ENCODE results near the gene CCDC40. TPM values are rescaled to one million over a fixed set of nuclear protein-coding genes. Genes with fewer than 3 reads are reported as not detected.

CCDC40 gene
- total and polyA plus RNA-seq, 2 donors (not counting 1 experiment from before 2014, with no cell fraction given), result 0.63 to 3.2 TPM

DNA sequence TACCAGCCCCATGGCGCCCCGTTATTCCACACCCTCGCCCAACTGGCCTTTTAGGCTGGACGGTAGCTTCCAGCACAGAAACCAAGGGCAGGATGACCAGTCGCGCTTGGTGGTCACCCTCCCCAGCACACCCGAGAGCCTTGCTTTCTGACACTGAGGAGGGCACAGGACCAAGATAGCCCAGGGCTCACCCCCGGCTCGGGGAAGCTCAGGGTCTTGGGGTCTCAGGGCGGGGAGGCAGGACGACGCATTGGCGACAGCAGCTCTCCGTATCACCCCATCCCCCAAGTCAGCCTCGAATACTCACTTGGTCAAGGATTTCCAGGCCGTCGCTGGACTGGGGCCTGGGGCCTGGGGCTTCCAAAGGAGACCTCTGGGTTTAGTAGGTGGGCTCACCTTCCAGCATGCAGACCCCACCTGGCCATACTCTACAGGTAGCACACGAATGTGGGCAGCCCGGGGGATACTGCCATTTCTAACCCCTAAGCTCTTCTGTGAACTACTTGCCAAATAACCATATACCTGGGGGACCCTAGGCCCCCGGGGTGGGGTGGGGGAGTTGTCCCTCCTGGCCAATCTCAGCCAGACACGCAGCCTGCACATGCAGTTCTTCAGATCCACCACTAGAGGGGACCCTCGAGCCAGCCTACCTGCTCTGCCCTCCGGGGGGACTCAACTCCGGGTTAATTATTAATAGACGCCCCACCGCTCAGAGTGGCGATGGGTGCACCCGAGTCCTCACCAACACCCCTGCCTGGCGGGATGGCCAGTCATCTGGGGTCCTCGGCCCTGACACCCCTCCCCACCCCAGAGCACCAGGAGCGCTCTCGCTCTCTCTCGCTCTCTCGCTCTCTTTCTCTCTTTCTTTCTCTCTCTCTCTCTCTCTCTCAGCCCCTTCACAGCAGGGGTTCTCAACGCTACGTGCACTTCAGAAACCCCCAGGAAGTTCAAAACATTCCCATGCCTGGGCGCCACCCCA is 30.8 kb upstream of the CCDC40 start:
- 48% methylated on average over 24 of the region's 37 CpGs for WGBS (ENCODE audit: insufficient coverage)
- Mint-ChIP-seq H3K27me3 (no peaks in the 10 kb centered on the region), H3K4me1 (peaks cover 9% of the 10 kb centered on the region), H3K9me3 (ENCODE audit: insufficient read depth) (no peaks in the 10 kb centered on the region), H3K4me3 (no peak overlapping the region), H3K27ac (no peak overlapping the region)
- ChIA-PET POLR2A (no interaction called here), CTCF (interaction anchor here (0.7 to 3.3 kb wide), 12 partner anchors 7 to 264 kb away, joined by 3 to 20 read pairs (median 5); partner anchors contain the start of gene GAA)
- no peak overlapping the region for H2AFZ ChIP-seq (ENCODE audit: insufficient read depth, low read depth, low read length, poor library complexity, severe bottlenecking)
- TF ChIP-seq, protein P1, sequence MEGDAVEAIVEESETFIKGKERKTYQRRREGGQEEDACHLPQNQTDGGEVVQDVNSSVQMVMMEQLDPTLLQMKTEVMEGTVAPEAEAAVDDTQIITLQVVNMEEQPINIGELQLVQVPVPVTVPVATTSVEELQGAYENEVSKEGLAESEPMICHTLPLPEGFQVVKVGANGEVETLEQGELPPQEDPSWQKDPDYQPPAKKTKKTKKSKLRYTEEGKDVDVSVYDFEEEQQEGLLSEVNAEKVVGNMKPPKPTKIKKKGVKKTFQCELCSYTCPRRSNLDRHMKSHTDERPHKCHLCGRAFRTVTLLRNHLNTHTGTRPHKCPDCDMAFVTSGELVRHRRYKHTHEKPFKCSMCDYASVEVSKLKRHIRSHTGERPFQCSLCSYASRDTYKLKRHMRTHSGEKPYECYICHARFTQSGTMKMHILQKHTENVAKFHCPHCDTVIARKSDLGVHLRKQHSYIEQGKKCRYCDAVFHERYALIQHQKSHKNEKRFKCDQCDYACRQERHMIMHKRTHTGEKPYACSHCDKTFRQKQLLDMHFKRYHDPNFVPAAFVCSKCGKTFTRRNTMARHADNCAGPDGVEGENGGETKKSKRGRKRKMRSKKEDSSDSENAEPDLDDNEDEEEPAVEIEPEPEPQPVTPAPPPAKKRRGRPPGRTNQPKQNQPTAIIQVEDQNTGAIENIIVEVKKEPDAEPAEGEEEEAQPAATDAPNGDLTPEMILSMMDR (IDR thresholded peaks at IDR 0.05), result peak; percentile 100
- TF ChIP-seq EZH2 (IDR thresholded peaks at IDR 0.05; ENCODE audit: borderline replicate concordance, insufficient read depth, low read depth, low read length, poor library complexity, severe bottlenecking), result no peak
- DNase-seq, result peak; percentile 77
- H3K27me3 ChIP-seq (replicated peaks in 1 of 4; ENCODE audit: control extremely low read depth in 1 of 4, control insufficient read depth in 3 of 4, insufficient read depth in 4 of 4, low read length in 3 of 4), result no peaks in the 10 kb centered on the region
- H3K27ac ChIP-seq (ENCODE audit: low read length in 2 of 2), result no peak overlapping the region
- H4K20me1 ChIP-seq (ENCODE audit: control insufficient read depth, insufficient read depth, low read length, poor library complexity, severe bottlenecking), result no peaks in the 10 kb centered on the region
- H3K4me2 ChIP-seq (replicated peaks; ENCODE audit: low read depth, low read length, poor library complexity, severe bottlenecking), result peak overlapping the region; percentile 48
- ATAC-seq (ENCODE audit: low read depth), result peak; percentile 76
- H3K79me2 ChIP-seq (ENCODE audit: control insufficient read depth, insufficient read depth, low read length), result no peaks in the 10 kb centered on the region
- peaks cover 0 to under 1% (median 0%) of the 10 kb centered on the region in 3 donors for H3K9me3 ChIP-seq (ENCODE audit: control extremely low read depth in 1 of 3, control insufficient read depth in 2 of 3, insufficient read depth in 1 of 3, low read length in 2 of 3)
- no peaks in the 10 kb centered on the region for H3K36me3 ChIP-seq (replicated peaks in 1 of 2; ENCODE audit: control extremely low read depth in 1 of 2, control insufficient read depth in 1 of 2, extremely low read depth in 1 of 2, insufficient read depth in 2 of 2, low read length in 1 of 2)
- intact Hi-C loops (cut with micrococcal nuclease), result loop anchor here (5.0 kb wide), 2 partner anchors 77 to 97 kb away; partner anchors contain the start of gene GAA
- no peak overlapping the region for H3K9ac ChIP-seq (ENCODE audit: low read length)
- H3K4me3 ChIP-seq (ENCODE audit: control extremely low read depth in 1 of 5, extremely low read depth in 1 of 5, insufficient read depth in 1 of 5, low read depth in 2 of 5, low read length in 4 of 5), result no peak overlapping the region
- H3K4me1 ChIP-seq (ENCODE audit: control insufficient read depth in 2 of 2, insufficient read depth in 2 of 2, low read length in 2 of 2), result peaks cover 3 to 11% of the 10 kb centered on the region in 2 donors

DNA sequence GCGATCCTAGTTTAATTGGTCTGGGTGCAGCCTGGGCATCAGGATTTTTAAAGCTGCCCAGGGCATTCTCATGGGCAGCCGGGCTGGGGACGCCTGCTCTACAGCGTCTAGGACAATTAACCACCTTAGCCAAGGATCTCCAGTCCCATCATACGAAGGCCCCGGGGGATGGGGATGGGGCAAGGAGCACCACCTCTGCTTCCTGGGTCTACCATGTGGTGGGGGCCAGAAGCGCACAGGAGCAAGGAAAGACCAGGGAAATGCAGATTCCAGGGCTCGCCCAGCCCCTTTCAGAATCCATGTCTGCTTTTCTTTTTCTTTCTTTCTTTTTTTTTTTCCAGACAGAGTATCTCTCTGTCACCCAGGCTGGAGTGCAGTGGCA is 30.1 kb upstream of the CCDC40 start:
- peaks cover 9% of the 10 kb centered on the region for H3K4me1 Mint-ChIP-seq
- ATAC-seq (ENCODE audit: low read depth) (no peak), DNase-seq (no peak)
- no peak overlapping the region for H3K9ac ChIP-seq (ENCODE audit: low read length)
- H3K4me2 ChIP-seq (replicated peaks; ENCODE audit: low read depth, low read length, poor library complexity, severe bottlenecking), result peak overlapping the region; percentile 48
- H2AFZ ChIP-seq (ENCODE audit: insufficient read depth, low read depth, low read length, poor library complexity, severe bottlenecking), result no peak overlapping the region
- no peak overlapping the region for H3K4me3 ChIP-seq (ENCODE audit: control extremely low read depth in 1 of 5, extremely low read depth in 1 of 5, insufficient read depth in 1 of 5, low read depth in 2 of 5, low read length in 4 of 5)
- H4K20me1 ChIP-seq (ENCODE audit: control insufficient read depth, insufficient read depth, low read length, poor library complexity, severe bottlenecking), result no peaks in the 10 kb centered on the region
- no peak overlapping the region for H3K27ac ChIP-seq (ENCODE audit: low read length in 2 of 2)
- no peak overlapping the region for H3K27ac Mint-ChIP-seq
- ChIA-PET CTCF (interaction anchor here (0.6 to 3.3 kb wide), 9 partner anchors 7 to 254 kb away, joined by 3 to 20 read pairs (median 4); no protein-coding TSS in a partner anchor), POLR2A (no interaction called here)
- H3K4me1 ChIP-seq (ENCODE audit: control insufficient read depth in 2 of 2, insufficient read depth in 2 of 2, low read length in 2 of 2), result peaks cover 3 to 11% of the 10 kb centered on the region in 2 donors
- 76% methylated on average over 8 of the region's 8 CpGs for WGBS (ENCODE audit: insufficient coverage)
- H3K36me3 ChIP-seq (replicated peaks in 1 of 2; ENCODE audit: control extremely low read depth in 1 of 2, control insufficient read depth in 1 of 2, extremely low read depth in 1 of 2, insufficient read depth in 2 of 2, low read length in 1 of 2), result no peaks in the 10 kb centered on the region
- H3K79me2 ChIP-seq (ENCODE audit: control insufficient read depth, insufficient read depth, low read length), result no peaks in the 10 kb centered on the region
- no peak overlapping the region for H3K4me3 Mint-ChIP-seq
- no peaks in the 10 kb centered on the region for H3K27me3 ChIP-seq (replicated peaks in 1 of 4; ENCODE audit: control extremely low read depth in 1 of 4, control insufficient read depth in 3 of 4, insufficient read depth in 4 of 4, low read length in 3 of 4)
- H3K27me3 Mint-ChIP-seq, result no peaks in the 10 kb centered on the region
- H3K9me3 Mint-ChIP-seq (ENCODE audit: insufficient read depth), result no peaks in the 10 kb centered on the region
- no peak for TF ChIP-seq EZH2 (IDR thresholded peaks at IDR 0.05; ENCODE audit: borderline replicate concordance, insufficient read depth, low read depth, low read length, poor library complexity, severe bottlenecking)
- TF ChIP-seq, protein P1 (IDR thresholded peaks at IDR 0.05), result no peak
- intact Hi-C loops (cut with micrococcal nuclease), result loop anchor here (5.0 kb wide), 2 partner anchors 76 to 96 kb away; partner anchors contain the start of gene GAA
- H3K9me3 ChIP-seq (ENCODE audit: control extremely low read depth in 1 of 3, control insufficient read depth in 2 of 3, insufficient read depth in 1 of 3, low read length in 2 of 3), result no peaks in the 10 kb centered on the region

Measured in B cell (primary cell).